Effector memory CD4-positive, alpha-beta T cell (primary cell): Measurements from ENCODE around the gene CLDN15.

Source experiments
- DNase-seq, 3 donors: peaks; one replicate each; pipeline ENCODE4 v3.0.0-alpha.2; 2020
- H3K27ac ChIP-seq: 2 replicates; pipeline ENCODE4 v1.7.0; 2013; ENCODE audit warnings: mild to moderate bottlenecking, low read length, moderate library complexity; ENCODE audit not compliant: insufficient read depth, poor library complexity, severe bottlenecking
- H3K27me3 ChIP-seq: replicated peaks from 2 replicates; pipeline ENCODE4 v1.7.0; 2013; ENCODE audit warnings: mild to moderate bottlenecking, low read length; ENCODE audit not compliant: insufficient read depth, control insufficient read depth, poor library complexity, severe bottlenecking
- H3K36me3 ChIP-seq: 2 replicates; pipeline ENCODE4 v1.7.0; 2013; ENCODE audit warnings: mild to moderate bottlenecking, low read length, moderate library complexity; ENCODE audit not compliant: control insufficient read depth, insufficient read depth
- H3K4me1 ChIP-seq: 2 replicates; pipeline ENCODE4 v1.7.0; 2013; ENCODE audit warnings: low read length, mild to moderate bottlenecking; ENCODE audit not compliant: control insufficient read depth, insufficient read depth, poor library complexity, severe bottlenecking
- H3K4me3 ChIP-seq: 2 replicates; pipeline ENCODE4 v1.7.0; 2013; ENCODE audit warnings: low read length, low read depth, mild to moderate bottlenecking; ENCODE audit not compliant: insufficient read depth, poor library complexity, severe bottlenecking
- H3K9me3 ChIP-seq: 2 replicates; pipeline ENCODE4 v1.7.0; 2013; ENCODE audit warnings: mild to moderate bottlenecking, low read length, moderate library complexity; ENCODE audit not compliant: control insufficient read depth

The CLDN15 gene

GRCh38 chr7:101244375-101245146 lies 7.0 kb upstream of the CLDN15 start, which contains the start of gene FIS1:
TSS of gene FIS1 (minus strand) at chr7:101245081. CDS start at chr7:101245004, 77 bp downstream.
- Histone ChIP-seq H3K4me1 (peaks cover 13% of the 10 kb centered on the region), H3K36me3 (peaks cover 15% of the 10 kb centered on the region), H3K9me3 (no peaks in the 10 kb centered on the region), H3K27me3 (no peaks in the 10 kb centered on the region), H3K27ac (peak within 1 kb of the TSS; percentile 80), H3K4me3 (peak within 1 kb of the TSS; percentile 74)
- peak; percentile 78 to 88 (median 88) for DNase-seq

GRCh38 chr7:101243646-101244374 lies 6.2 kb upstream of the CLDN15 start:
- peak overlapping the region; percentile 80 for H3K27ac ChIP-seq
- H3K27me3 ChIP-seq = no peaks in the 10 kb centered on the region

GRCh38 chr7:101241443-101242349 lies 4.1 kb upstream of the CLDN15 start:
- Histone ChIP-seq H3K9me3 (no peaks in the 10 kb centered on the region), H3K4me3 (no peak overlapping the region), H3K27me3 (no peaks in the 10 kb centered on the region), H3K4me1 (peaks cover 13% of the 10 kb centered on the region), H3K36me3 (peaks cover 38% of the 10 kb centered on the region), H3K27ac (no peak overlapping the region)
- DNase-seq = no peak

More at GRCh38 chr7:101243646-101244374, 6.2 kb upstream of the CLDN15 start:
- no peak for DNase-seq
- Histone ChIP-seq H3K4me1 (peaks cover 13% of the 10 kb centered on the region), H3K4me3 (peak overlapping the region; percentile 74), H3K36me3 (peaks cover 22% of the 10 kb centered on the region), H3K9me3 (no peaks in the 10 kb centered on the region)

- Histone ChIP-seq H3K36me3 (peaks cover 38% of the 10 kb centered on the region), H3K27ac (no peak overlapping the region), H3K4me3 (no peak overlapping the region), H3K9me3 (no peaks in the 10 kb centered on the region), H3K27me3 (no peaks in the 10 kb centered on the region), H3K4me1 (peaks cover 13% of the 10 kb centered on the region)
- no peak for DNase-seq
Observed at GRCh38 chr7:101241015-101241363, 3.4 kb upstream of the CLDN15 start.

GRCh38 chr7:101240226-101241014 lies 2.8 kb upstream of the CLDN15 start:
- no peaks in the 10 kb centered on the region for H3K9me3 ChIP-seq
- no peak overlapping the region for H3K4me3 ChIP-seq
- H3K27me3 ChIP-seq = no peaks in the 10 kb centered on the region
- H3K27ac ChIP-seq = no peak overlapping the region
- peaks cover 11% of the 10 kb centered on the region for H3K4me1 ChIP-seq
- no peak for DNase-seq
- H3K36me3 ChIP-seq = peaks cover 38% of the 10 kb centered on the region

- H3K36me3 ChIP-seq = peaks cover 38% of the 10 kb centered on the region
- H3K4me1 ChIP-seq = peaks cover 6% of the 10 kb centered on the region
- no peaks in the 10 kb centered on the region for H3K27me3 ChIP-seq
- DNase-seq = no peak
- H3K9me3 ChIP-seq = no peaks in the 10 kb centered on the region
- H3K4me3 ChIP-seq = no peak overlapping the region
- no peak overlapping the region for H3K27ac ChIP-seq
Observed at GRCh38 chr7:101239951-101240220, 2.3 kb upstream of the CLDN15 start.

- Histone ChIP-seq H3K27me3 (no peaks in the 10 kb centered on the region), H3K27ac (no peak overlapping the region), H3K36me3 (peaks cover 38% of the 10 kb centered on the region), H3K4me3 (no peak overlapping the region), H3K4me1 (peaks cover 6% of the 10 kb centered on the region), H3K9me3 (no peaks in the 10 kb centered on the region)
- no peak for DNase-seq
Observed at GRCh38 chr7:101239191-101239950, 1.8 kb upstream of the CLDN15 start.

- no peaks in the 10 kb centered on the region for H3K4me1 ChIP-seq
- no peak overlapping the region for H3K4me3 ChIP-seq
- no peaks in the 10 kb centered on the region for H3K27me3 ChIP-seq
- no peak for DNase-seq
- no peaks in the 10 kb centered on the region for H3K9me3 ChIP-seq
- no peak overlapping the region for H3K27ac ChIP-seq
- H3K36me3 ChIP-seq = peaks cover 38% of the 10 kb centered on the region
Observed at GRCh38 chr7:101238226-101239182, 902 bp upstream of the CLDN15 start.
